HG02981 (cell line): ENCODE measurements around the gene ACER3.
"Not testable (repeated sequence)": the region's sequence is repeated elsewhere in the genome, so short reads cannot be mapped to it uniquely, and the experiment has no call there.

Experiments
- ATAC-seq: cut with Tn5 transposase; IDR thresholded peaks from one replicate; pipeline ENCODE4 v1.9.1; 2021; ENCODE audit warnings: mild to moderate bottlenecking, moderate library complexity; ENCODE audit not compliant: unreplicated experiment

The ACER3 gene

DNA sequence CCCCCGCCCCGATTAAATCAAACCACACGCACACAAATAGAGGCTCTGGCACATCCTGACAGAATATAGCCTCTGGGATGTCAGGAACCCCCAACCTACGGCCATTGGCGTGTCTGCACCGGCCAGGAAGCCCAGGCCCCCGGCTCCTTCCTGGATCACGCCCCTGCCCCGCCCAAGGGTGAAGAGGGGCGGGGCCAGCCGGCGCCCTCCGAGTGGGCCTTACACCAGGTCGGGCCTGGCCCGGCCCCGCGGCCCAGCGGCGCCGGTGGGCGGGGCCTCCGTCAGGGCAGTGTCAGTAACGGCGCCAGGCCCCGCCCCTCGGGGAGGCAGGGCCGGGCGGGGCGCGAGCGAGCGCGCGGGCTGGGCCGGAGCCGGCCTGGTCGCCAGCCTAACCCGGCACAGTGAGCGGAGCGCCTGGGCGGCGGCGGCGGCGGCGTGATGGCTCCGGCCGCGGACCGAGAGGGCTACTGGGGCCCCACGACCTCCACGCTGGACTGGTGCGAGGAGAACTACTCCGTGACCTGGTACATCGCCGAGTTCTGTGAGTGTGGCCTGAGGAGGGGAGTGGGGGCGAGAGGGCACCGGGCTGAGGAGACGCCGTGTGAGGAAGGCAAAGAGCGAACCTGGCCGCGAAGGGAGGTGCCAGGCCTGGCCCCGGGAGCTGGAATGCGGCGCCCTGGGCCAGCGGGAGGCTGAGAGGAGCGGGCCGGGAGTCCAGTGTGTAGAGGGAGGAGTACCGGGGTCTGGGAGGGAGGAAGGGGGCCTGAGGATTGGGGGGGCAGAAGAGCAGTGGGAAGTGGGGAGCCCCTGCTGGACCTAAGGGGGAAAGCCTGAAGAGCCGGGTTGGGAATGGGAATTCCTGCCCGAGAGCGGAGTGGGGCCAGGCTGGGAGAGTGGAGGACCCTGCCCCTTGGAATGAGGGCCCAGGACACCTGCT is at the start of gene ACER3:
Gene ACER3 (plus strand): TSS at position 380 of the 937 bp plus-strand sequence. CDS start 59 bp downstream, at position 439.
- ATAC-seq = peak; percentile 94

DNA sequence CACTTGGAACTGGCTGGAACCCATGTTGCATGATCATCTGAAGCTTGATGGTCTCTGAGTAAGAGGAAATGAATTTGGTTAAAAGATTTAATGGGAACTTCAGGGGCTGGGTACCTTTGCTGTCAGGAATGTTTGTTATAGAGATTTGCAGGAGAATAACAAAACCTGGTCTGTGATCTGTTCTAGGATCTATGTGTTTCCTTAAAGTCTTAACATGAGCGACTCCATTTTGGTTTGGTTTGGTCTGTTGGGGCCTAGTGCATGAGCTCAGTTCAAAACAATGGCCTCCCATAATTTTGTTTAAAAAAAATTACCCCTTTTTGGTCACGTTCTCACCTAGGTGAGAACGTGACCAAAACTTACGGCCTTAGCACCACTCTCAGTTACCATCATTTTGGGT is 49.5 kb upstream of the ACER3 start:
- no peak for ATAC-seq

DNA sequence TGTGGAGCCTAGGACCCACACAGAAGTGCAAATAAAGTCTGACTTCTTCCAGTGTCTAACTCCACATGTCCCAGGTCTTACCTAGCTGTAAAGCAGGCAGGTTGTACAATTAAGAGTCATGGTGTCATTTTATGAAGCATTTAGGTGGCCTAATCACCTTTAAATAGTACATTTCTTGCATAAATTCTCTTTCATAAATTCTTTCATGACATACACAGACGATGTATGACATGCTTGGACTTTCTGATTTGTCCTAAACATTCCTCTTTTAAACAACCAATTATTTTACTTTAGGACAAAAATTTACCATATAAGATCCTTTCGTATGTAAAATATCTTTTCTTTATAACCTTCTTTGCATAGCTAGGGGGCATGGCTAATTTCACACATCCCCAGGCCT is 46.3 kb upstream of the ACER3 start:
- no peak for ATAC-seq

DNA sequence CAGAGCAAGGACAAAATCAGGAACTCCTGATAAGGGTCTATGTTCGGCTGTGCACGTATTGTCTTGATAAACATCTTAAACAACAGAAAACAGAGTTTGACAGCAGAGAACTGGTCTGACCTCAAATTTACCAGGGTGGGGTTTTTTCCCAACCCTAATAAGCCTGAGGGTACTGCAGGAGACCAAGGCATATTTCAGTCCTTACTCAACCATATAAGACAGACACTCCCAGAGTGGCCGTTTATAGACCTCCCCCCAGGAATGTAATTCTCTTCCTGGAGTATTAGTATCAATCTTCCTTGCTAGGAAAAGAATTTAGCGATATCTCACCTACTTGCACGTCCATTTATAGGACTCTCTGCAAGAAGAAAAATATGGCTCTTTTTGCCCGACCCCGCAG is 45.0 kb upstream of the ACER3 start:
- not testable (repeated sequence) for ATAC-seq

DNA sequence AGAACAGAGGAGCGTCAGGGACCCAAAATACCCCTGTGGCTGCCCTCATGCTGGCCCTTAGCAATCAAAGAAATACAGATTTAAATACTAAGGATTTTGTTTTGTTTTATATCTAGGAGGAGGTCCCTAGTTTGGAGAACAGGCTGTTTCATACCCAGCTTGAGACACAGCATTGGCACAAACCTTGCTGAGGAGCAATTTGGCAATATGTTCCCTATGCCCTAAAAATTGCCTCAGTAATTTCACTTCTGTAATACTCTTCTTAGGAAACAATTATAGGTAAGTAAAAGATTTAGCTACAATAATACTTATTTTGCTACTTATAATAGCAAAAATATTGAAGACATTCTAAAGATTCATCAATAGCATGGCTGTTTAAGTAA is 40.5 kb upstream of the ACER3 start:
- ATAC-seq = no peak

DNA sequence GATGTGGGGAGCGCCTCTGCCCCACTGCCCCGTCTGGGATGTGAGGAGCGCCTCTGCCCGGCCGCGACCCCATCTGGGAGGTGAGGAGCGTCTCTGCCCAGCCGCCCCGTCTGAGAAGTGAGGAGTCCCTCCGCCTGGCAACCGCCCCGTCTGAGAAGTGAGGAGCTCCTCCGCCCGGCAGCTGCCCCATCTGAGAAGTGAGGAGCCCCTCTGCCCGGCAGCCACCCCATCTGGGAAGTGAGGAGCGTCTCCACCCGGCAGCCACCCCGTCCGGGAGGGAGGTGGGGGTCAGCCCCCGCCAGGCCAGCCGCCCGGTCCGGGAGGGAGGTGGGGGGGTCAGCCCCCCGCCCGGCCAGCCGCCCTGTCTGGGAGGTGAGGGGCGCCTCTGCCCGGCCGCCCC is 39.3 kb upstream of the ACER3 start:
- not testable (repeated sequence) for ATAC-seq

DNA sequence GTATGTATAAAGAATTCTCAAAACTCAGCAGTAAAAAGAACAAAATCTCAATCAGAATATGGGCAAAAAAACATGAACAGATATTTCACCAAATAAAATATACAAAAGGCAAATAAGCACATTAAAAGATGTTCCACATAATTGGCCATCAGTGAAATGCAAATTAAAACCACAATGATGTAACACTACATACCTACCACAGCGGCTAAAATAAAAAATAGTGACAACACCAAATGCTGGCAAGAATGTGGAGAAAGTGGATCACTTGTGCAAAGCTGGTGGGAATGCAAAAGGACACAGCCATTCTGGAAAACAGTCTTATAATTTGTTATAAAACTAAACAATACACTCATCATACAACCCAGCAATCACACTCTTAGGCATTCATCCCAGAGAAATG is 38.3 kb upstream of the ACER3 start:
- ATAC-seq = no peak

DNA sequence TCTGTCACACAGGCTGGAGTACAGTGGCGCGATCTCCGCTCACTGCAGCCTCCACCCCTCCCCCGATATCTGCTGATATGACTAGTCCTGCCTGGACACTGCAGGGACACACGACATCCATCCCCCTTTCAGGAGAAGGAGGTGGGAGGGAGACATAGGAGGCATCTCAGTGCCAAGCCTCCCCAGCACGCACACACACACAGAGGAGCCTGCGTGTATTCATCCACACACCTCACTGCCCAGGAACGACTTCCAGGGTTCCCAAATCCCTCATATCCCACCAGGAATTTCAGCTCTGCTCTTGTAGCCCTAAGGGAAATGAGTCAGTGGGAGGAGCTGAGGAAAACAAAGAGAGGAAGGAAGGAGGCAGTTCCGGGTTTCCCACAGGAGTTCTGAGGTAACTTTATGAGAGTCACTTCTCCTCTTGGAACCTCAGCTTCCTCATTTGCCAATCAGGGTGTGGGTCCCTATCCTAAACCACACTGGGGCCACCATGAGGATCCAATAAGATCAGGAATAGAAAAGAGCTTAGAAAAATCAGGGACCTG is 37.2 kb upstream of the ACER3 start:
- ATAC-seq = no peak

DNA sequence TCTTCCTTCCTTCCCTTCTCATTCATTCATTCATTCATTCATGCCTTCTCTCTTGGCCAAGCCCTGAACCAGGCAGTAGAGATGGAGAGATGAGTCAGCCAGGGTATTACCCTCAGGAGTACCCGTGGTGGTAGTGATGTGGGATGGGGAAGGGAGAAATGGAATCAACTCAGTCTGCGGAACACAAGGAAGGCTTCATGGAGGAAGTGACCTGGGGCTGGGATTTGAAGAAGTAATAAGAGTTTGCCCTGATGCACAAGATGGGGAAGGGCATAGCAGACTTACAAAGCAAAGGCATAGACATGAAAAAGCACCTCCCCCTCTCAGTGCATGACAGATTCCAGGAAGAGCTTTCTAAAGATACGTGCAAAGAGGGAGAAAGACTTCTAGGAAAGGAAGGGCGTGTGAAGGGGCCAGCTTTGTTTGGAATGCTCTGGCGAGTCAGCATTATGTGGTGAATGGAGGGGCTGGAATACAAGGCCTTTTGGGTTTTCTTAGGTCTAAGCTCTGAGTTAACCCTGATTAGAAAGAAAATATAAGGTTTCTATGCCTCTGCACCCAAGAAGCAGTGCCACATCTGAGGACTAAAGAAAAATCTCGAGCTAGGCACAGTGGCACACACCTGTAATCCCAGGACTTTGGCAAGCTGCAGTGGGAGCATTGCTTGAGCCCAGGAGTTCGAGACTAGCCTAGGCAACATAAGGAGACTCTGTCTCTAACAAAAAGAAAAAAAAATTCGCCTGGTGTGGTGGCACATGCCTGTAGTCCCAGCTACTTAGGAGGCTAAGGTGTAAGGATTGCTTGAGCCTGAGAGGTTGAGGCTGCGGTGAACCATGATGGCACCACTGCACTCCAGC is 36.4 kb upstream of the ACER3 start:
- ATAC-seq = no peak

DNA sequence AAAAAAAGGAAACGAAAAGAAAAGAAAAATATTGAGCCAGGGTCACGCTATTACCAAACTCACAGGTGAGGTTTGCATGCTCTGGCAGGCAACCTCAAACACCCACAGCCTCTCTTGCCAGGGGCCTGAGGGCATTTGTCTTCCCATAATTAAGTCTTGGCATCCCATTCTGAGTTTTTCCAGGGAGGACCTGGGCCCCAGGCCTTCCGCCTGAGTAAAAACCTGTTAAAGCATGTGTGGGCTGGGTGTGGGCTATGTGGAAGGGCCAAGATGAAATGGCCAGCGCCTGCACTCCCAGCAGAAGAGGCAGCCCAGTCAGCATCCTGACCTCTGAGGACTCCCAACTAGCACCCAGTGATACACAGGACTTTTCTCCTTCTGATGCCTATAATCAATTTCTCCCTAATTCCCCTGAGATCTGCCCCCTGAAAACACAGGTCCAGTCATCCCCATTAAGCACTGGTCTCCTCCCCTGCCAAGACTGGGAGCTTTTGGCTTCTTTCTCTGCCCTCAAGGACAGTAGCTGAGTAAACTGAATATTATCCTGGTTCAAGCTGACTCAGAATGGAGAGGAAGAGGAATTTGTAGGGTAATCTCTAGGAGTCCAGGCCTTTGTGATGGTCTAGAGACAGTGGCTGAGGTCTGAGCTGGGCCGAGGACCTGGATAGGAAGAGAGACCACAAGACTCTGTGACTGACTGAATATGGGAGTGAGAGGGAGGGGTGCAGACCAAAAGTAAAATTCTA is 35.6 kb upstream of the ACER3 start:
- no peak for ATAC-seq

DNA sequence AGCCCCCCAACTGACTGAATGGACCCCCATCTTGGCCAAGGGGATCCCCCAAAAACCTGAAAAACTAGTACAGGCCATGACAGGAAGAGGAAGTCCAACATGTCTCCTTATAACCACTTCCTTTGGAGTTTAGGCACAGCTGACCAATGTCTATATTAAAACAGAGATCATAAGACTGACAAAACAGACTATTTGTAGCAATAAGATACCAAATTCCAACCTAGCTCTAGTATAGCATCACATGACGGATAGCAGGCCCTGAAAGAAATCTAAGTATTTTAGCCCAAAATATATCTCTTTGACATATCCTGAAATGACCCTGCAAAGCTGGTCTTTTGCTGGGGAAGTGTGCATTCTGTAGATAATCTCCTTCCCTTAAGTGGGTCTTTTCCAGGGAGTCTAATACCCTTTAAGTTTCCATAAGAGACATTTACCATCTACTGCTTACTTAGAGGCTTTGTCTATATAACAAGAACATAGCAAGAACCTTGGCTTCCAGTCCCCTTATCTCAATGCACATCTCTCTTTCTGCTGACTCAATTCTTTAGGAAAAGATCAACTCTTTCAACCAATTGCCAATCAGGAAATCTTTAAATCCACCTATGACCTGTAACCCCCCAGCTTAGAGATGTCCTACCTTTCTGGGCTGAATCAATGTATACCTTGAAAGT is 34.9 kb upstream of the ACER3 start:
- no peak for ATAC-seq

DNA sequence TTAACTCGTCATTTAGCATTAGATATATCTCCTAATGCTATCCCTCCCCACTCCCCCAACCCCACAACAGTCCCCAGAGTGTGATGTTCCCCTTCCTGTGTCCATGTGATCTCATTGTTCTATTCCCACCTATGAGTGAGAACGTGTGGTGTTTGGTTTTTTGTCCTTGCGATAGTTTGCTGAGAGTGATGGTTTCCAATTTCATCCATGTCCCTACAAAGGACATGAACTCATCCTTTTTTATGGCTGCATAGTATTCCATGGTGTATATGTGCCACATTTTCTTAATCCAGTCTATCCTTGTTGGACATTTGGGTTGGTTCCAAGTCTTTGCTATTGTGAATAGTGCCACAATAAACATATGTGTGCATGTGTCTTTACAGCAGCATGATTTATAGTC is 34.2 kb upstream of the ACER3 start:
- not testable (repeated sequence) for ATAC-seq

DNA sequence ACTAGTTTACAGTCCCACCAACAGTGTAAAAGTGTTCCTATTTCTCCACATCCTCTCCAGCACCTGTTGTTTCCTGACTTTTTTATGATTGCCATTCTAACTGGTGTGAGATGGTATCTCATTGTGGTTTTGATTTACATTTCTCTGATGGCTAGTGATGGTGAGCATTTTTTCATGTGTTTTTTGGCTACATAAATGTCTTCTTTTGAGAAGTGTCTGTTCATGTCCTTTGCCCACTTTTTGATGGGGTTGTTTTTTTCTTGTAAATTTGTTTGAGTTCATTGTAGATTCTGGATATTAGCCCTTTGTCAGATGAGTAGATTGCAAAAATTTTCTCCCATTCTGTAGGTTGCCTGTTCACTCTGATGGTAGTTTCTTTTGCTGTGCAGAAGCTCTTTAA is 33.7 kb upstream of the ACER3 start:
- not testable (repeated sequence) for ATAC-seq

DNA sequence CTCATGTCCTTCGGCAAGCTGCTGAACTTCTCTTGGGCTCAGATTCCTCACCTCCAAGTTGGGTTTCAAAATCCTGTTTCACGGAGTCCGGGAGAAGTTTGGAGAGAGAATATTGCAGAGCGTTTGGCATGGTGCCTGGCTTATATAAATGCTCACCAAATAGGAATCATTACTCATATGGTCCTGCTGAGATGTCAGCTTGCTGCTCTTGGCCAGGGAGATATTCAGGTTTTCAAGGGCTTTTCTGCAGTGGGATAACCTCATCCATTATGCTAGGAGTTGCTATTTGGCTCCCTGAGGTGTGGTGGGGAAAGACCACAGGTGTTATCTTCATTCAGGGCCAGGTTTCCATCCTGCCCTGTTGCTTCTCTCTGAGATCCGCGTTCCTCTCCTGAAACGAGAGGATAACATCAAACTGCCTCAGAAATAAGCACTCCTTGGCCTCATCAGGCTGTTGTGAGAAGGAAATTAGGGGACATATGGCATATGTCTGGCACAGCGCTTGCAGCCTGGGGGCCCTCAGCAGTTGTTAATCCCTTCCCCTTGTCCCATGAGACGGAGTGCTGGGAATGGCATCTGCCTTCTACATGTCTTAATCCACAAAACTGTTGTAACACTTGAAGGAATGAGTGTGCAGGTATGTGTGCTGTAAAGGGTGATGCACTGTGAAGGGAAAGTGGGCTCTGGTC is 29.9 kb upstream of the ACER3 start:
- ATAC-seq = no peak

DNA sequence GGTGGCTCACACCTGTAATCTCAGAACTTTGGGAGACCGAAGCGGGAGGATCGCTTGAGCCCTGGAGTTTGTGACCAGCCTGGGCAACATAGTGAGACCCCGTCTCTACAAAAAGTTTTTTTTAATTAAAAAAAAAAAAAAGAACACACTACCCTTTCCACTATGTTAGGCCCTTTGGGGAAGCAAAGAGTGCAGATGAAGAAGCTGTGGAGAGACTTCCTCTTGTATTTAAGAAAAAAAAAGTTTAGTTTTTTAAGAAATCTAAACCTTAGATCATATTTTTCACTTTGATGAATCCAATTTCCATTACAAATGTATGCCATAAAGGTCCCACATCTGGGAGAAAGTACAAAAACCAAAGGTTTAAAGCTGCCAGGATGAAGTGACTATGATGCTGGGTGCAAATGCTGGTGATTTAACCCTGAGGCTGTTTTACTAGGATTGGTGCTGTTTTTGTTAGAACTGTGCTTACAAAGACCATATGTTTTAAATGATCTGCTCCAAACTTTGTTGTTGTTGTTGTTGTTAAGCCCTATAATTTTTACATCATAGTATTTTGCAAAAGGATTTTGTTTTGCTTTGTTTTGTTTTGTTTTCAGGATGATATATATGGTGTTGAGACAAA is 28.9 kb upstream of the ACER3 start:
- no peak for ATAC-seq

DNA sequence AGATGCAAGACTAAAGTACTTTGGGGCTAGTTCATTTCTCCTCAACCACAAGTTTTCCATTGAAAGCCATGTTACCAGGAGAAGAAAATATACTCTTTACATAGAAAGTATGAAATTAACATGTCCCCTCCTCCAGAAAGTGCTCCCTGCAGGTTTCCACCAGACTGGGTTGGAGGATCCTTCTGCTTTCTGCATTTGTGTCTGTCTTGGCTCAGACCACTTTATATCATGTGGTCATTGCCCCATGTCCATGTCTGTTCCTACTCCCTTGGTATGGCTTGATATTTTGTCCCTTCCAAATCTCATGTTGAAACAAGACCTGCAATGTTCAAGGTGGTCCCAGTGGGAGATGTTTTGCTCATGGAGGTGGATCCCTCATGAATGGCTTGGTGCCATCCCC is 28.4 kb upstream of the ACER3 start:
- no peak for ATAC-seq

DNA sequence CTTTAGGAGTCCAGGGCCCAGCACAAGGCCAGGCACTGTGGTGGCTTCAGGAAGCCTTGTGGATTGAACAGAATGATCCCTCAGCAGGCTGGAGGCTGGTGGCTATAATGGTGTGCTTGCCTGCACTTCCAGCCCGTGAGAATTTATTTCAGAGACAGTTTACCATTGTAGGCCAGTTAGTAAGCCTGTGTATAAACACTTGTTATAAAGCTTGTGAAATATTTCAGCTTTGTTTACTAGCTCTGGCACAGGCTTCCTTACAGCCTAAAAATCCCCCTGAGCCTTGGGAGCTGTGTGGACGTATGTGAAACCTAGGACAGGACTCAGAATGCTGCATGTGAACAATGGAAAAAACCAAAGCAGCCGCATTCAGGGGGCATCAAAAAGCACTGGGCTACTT is 26.6 kb upstream of the ACER3 start:
- ATAC-seq = no peak

DNA sequence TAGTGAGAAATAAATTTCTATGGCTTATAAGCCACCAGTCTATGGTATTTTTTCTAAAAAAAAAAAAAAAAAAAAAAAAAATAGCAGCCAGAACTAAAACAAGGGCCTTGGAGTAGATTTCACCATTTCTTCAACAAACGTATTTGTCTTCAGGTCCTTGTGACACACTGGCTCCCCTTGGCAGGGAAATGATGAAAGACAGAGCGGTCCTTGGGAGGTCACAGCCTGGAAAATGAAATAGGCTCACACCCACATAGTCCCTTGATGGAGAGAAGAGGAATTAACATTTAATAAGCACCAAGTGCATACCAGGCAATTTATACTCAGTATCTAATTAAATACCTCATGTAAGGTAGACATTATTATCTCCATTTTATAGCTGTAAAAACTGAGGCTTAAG is 25.7 kb upstream of the ACER3 start:
- ATAC-seq = no peak

DNA sequence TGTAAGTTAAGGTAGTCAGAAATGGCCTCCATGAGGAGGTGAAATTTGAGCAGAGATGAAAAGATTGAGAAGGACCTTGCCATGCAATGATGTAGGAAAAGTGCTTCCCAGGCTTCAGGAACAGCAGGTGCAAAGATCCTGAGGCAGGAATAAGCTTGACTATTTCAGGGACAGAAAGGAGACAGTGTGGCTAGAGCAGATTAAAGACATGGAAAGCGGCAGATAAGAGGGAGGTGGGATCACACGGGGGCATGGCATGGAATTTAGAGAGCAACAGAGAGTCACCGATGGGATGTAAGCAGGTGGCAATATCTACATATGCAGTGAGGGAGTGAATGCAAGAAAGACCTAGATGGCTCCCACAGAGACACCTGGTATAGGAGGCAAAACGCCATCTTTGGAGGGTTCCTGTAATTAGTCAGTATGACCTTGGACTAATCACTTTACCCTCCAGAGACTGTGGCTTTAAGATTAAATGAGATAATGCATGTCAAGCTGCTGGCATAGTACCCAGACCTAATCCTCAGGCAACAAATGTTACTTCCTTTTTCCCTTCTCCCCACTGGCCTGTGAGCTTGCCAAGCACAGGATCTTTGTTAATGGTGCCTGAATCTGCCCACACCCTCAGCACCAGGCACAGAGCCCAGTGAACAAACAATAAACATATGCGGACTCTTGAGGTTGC is 24.6 kb upstream of the ACER3 start:
- no peak for ATAC-seq
